OCI-LY7 (cell line): ENCODE results near the gene TOP1. TPM values are rescaled to one million over a fixed set of nuclear protein-coding genes. Genes with fewer than 3 reads are reported as not detected.

Experiments
- BruUV-seq: library from RNA; stranded (reverse); fragments of 400-500 nt; replicated peaks from 2 replicates; lab custom pipeline; 2021; lab: Mats Ljungman, UMichigan
- CTCF ChIA-PET: fragments of 300-600 bp; sonication (Branson Sonifier 250); formaldehyde crosslinking; loops from one replicate; lab custom pipeline; 2022; ENCODE audit warnings: antibody characterized with exemption; ENCODE audit not compliant: unreplicated experiment; lab: Charles Lee
- POLR2A ChIA-PET: fragments of 300-600 bp; sonication (Branson Sonifier 250); formaldehyde crosslinking; loops from one replicate; lab custom pipeline; 2022; ENCODE audit warnings: antibody characterized with exemption; lab: Charles Lee
- DNase-seq: peaks from one replicate; pipeline ENCODE4 v3.0.0-alpha.2; 2015; ENCODE audit warnings: low spot score
- H2AFZ ChIP-seq: fragments of 200-600 bp; sonication (generic), shearing (Covaris generic); 2 replicates; pipeline ENCODE4 v1.6.1; 2014; ENCODE audit warnings: mild to moderate bottlenecking, antibody characterized with exemption, low read length, moderate library complexity
- H3K27ac ChIP-seq: fragments of 200-600 bp; sonication (generic); 2 replicates; pipeline ENCODE4 v1.5.1; 2014; ENCODE audit warnings: mixed run types, low read depth, mild to moderate bottlenecking, moderate library complexity, low read length, inconsistent platforms; ENCODE audit not compliant: poor library complexity, severe bottlenecking
- H3K36me3 ChIP-seq: fragments of 200-600 bp; sonication (generic); 2 replicates; pipeline ENCODE4 v1.6.1; 2014; ENCODE audit warnings: mild to moderate bottlenecking, antibody characterized with exemption, low read length, moderate library complexity, mixed read lengths; ENCODE audit not compliant: insufficient read depth
- H3K4me1 ChIP-seq: fragments of 200-600 bp; sonication (generic); 2 replicates; pipeline ENCODE4 v1.5.1; 2014; ENCODE audit warnings: mild to moderate bottlenecking, low read length; ENCODE audit not compliant: insufficient read depth, poor library complexity, severe bottlenecking
- H3K4me2 ChIP-seq: fragments of 200-600 bp; sonication (generic); 2 replicates; pipeline ENCODE4 v1.6.1; 2014; ENCODE audit warnings: mild to moderate bottlenecking, low read length
- H3K4me3 ChIP-seq: fragments of 200-600 bp; sonication (generic); 2 replicates; pipeline ENCODE4 v1.5.1; 2014; ENCODE audit warnings: mild to moderate bottlenecking, low read depth, low read length; ENCODE audit not compliant: poor library complexity, severe bottlenecking
- H3K79me2 ChIP-seq: fragments of 200-600 bp; sonication (generic); 2 replicates; pipeline ENCODE4 v1.6.1; 2016; ENCODE audit warnings: low read depth, mild to moderate bottlenecking, low read length, moderate library complexity, mixed read lengths; ENCODE audit not compliant: insufficient read depth
- H3K9me2 ChIP-seq: fragments of 200-600 bp; sonication (generic); 2 replicates; pipeline ENCODE4 v1.6.1; 2016; ENCODE audit warnings: mild to moderate bottlenecking, low read length, mixed read lengths; ENCODE audit not compliant: insufficient read depth
- H3K9me3 ChIP-seq: fragments of 200-600 bp; sonication (generic); 2 replicates; pipeline ENCODE4 v1.6.1; 2014; ENCODE audit warnings: mild to moderate bottlenecking, mixed run types, low read length, mixed read lengths
- H4K20me1 ChIP-seq: fragments of 200-600 bp; sonication (generic); 2 replicates; pipeline ENCODE4 v1.6.1; 2014; ENCODE audit warnings: mild to moderate bottlenecking, antibody characterized with exemption, low read length, moderate library complexity, mixed read lengths; ENCODE audit not compliant: insufficient read depth
- CTCF ChIP-seq: fragments of 200-600 bp; sonication (generic); conservative IDR thresholded peaks from 2 replicates; pipeline ENCODE4 v1.5.1; 2014; ENCODE audit warnings: mild to moderate bottlenecking, antibody characterized with exemption, low read length, moderate library complexity, mixed read lengths
- EZH2phosphoT487 ChIP-seq: fragments of 200-600 bp; sonication (generic); IDR thresholded peaks from 2 replicates; pipeline ENCODE4 v1.6.1; 2018; ENCODE audit warnings: low read depth, borderline replicate concordance, mild to moderate bottlenecking, mixed run types, antibody characterized with exemption, low read length, moderate library complexity, mixed read lengths
- intact Hi-C: fragments of 100-400 bp; cut with micrococcal nuclease; formaldehyde crosslinking; loops from one replicate; pipeline ENCODE4 v1.10.0; 2022; ENCODE audit not compliant: unreplicated experiment
- total RNA-seq, 2 experiments: library from RNA; depleted of rRNA in 1 of 2; stranded (reverse); fragments of >200 nt in 1 of 2; shearing (Covaris generic) in 1 of 2; gene quantifications; 2 replicates each; pipeline ENCODE4 v1.2.3, GENCODE V29; 2014 to 2022

TOP1 gene
- total RNA-seq, 2 experiments from 2014 or later = 44.6 to 200 TPM

- ChIA-PET POLR2A (interaction anchor here (0.6 to 0.8 kb wide), 3 partner anchors 12 to 163 kb away, joined by 3 read pairs; no protein-coding TSS in a partner anchor), CTCF (no interaction called here)
- peaks cover 59% of the 10 kb centered on the region for H3K4me1 ChIP-seq
- H3K79me2 ChIP-seq = peaks cover 57% of the 10 kb centered on the region
- no peak for TF ChIP-seq EZH2phosphoT487
- intact Hi-C loops = no loop called here
- peaks cover 15% of the 10 kb centered on the region for H3K36me3 ChIP-seq
- H3K9me3 ChIP-seq = no peaks in the 10 kb centered on the region
- no TSS peak for BruUV-seq
- H3K9me2 ChIP-seq = no peaks in the 10 kb centered on the region
- no peak overlapping the region for H2AFZ ChIP-seq
- H3K4me2 ChIP-seq = no peak overlapping the region
- no peak overlapping the region for H3K4me3 ChIP-seq
- DNase-seq = no peak
- no peak overlapping the region for H3K27ac ChIP-seq
- H4K20me1 ChIP-seq = no peaks in the 10 kb centered on the region; the same call in 1 of the 2 replicates
Measured at GRCh38 chr20:41155261-41155660, 126.6 kb downstream of the TOP1 start.

- H3K27ac ChIP-seq = peak overlapping the region; percentile 57
- intact Hi-C loops = no loop called here
- ChIA-PET CTCF (interaction anchor here (1.0 to 1.6 kb wide), 2 partner anchors 14 to 265 kb away, joined by 3 to 5 read pairs; no protein-coding TSS in a partner anchor), POLR2A (interaction anchor here (0.8 to 1.9 kb wide), 7 partner anchors 8 to 190 kb away, joined by 3 to 8 read pairs (median 3); no protein-coding TSS in a partner anchor)
- DNase-seq = no peak
- H3K4me1 ChIP-seq = peaks cover 51% of the 10 kb centered on the region
- H3K9me3 ChIP-seq = no peaks in the 10 kb centered on the region
- TF ChIP-seq EZH2phosphoT487 (no peak), CTCF (no peak)
- peak overlapping the region; percentile 65 for H3K4me2 ChIP-seq
- no peak overlapping the region for H3K4me3 ChIP-seq
- peaks cover 38% of the 10 kb centered on the region for H3K36me3 ChIP-seq
- H3K79me2 ChIP-seq = peaks cover 33% of the 10 kb centered on the region
- H4K20me1 ChIP-seq = no peaks in the 10 kb centered on the region; the same call in 1 of the 2 replicates
- BruUV-seq = no TSS peak
- no peaks in the 10 kb centered on the region for H3K9me2 ChIP-seq
- H2AFZ ChIP-seq = no peak overlapping the region
Measured at GRCh38 chr20:41158082-41158625, 129.5 kb downstream of the TOP1 start.

- Histone ChIP-seq H3K4me3 (no peak overlapping the region), H3K9me3 (no peaks in the 10 kb centered on the region), H3K4me2 (no peak overlapping the region), H3K27ac (no peak overlapping the region), H3K36me3 (peaks cover 48% of the 10 kb centered on the region), H4K20me1 (no peaks in the 10 kb centered on the region), H3K9me2 (no peaks in the 10 kb centered on the region), H3K4me1 (peaks cover 37% of the 10 kb centered on the region), H2AFZ (no peak overlapping the region), H3K79me2 (peaks cover 23% of the 10 kb centered on the region)
- intact Hi-C loops = no loop called here
- POLR2A ChIA-PET = interaction anchor here (0.7 kb wide), 1 partner anchor 738 kb away, joined by 3 read pairs; no protein-coding TSS in a partner anchor
- CTCF ChIA-PET = no interaction called here
- TF ChIP-seq EZH2phosphoT487 (no peak), CTCF (no peak)
- no peak for DNase-seq
- no TSS peak for BruUV-seq
Measured at GRCh38 chr20:41159547-41159946, 130.9 kb downstream of the TOP1 start.
